NCI-H1694 (cell line): ENCODE results near the gene CAND1.

ENCODE experiments used
- DNase-seq: peaks from one replicate; lab custom pipeline; 2025; lab: John Stamatoyannopoulos, UW

Gene CAND1

DNA sequence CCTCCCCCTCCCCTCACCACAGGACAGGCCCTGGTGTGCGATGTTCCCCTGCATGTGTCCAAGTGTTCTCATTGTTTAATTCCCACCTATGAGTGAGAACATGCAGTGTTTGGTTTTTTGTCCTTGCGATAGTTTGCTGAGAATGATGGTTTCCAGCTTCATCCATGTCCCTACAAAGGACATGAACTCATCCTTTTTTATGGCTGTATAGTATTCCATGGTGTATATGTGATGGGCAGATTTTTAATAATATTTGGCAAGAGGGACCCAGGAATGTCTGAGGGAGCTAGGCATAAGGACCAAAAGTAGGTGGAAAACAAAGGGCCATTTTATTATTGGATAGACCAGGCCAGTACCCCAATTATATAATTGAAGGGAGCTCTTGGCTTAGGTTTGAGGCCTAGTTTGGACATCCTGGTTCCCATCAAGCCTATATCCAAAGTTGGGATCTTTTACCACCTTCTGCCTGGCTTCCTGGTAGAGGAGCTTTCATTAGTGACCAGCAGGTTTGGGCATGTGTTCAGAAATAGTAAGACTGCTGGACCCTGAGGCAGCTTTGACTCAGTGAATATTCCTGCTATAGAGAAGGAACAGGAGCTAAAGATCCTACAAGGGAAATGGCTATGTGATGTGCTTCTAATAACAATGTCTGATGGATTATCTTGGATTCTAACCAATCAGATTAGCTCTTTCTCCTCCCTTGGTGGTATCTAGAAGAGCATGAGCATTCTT is 76.0 kb downstream of the CAND1 start:
- no peak for DNase-seq

DNA sequence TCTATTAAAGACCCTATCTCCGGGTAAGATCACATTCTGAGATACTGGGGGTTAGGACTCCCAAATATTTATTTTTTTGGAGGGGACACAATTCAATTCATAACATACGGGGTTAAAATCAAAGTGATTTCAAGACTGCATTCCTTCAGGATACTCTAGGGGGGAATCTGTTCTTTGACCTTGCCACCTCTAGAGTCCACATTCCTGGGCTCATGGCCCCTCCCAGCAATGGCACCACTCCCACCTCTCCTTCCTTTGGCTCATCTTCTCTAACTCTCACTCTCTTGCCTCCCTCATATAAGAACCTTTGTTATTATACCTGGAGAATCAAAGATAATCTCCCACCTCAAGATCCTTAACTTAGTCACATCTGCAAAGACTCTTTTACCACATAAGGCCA is 79.5 kb downstream of the CAND1 start:
- no peak for DNase-seq

DNA sequence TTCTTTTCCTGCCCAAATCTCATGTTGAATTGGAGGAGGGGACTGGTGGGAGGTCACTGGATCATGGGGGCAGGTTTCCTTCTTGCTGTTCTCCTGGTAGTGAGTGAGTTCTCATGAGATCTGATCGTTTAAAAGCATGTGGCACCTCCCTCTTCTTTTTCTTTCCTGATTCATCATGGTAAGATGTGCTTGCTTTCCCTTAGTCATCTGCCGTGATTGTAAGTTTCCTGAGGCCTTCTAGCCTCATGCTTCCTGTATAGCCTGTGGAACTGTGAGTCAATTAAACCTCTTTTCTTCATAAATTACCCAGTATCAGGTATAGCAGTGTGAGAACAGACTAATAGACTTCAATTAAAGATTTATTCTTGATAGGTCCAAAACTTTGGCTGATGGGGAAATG is 83.5 kb downstream of the CAND1 start:
- no peak for DNase-seq

DNA sequence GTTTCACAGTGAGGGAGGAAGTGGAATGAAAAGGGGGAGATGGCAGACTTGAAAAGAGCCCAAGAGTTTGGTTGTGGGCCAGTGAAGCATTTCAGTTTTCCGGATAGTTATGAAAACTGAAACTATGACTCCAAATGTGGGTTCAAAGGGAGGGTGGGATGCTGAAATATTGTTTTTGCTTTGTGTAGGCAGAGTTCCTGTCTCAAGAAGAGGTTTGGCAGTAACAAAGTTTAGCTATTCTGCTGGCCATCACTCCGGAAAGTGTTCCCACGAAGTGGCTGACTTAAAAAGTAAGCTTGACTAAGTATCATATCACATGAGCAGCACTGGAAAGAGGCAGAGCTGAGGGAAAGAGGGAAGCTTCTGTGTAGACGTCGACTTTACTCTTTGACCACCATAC is 85.2 kb downstream of the CAND1 start:
- no peak for DNase-seq

DNA sequence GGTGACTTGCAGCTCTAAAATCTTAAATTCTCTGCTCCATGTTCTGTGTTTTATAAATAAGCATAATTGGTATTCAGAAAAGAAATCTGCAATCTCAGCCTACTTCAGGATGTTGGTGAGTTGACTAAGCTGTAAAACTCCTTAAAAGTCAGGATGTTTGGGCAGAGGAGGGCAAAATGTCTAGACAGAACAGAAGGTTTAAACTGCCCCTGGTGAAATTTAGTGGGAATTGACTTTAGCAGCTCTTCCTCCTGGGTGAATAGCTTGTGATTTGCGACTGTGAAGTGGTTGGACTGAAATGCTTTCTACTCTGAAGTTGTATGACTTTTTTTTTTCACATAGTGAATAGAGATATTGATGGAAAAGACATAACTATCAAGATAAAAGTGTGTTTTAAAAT is 85.8 kb downstream of the CAND1 start:
- no peak for DNase-seq

DNA sequence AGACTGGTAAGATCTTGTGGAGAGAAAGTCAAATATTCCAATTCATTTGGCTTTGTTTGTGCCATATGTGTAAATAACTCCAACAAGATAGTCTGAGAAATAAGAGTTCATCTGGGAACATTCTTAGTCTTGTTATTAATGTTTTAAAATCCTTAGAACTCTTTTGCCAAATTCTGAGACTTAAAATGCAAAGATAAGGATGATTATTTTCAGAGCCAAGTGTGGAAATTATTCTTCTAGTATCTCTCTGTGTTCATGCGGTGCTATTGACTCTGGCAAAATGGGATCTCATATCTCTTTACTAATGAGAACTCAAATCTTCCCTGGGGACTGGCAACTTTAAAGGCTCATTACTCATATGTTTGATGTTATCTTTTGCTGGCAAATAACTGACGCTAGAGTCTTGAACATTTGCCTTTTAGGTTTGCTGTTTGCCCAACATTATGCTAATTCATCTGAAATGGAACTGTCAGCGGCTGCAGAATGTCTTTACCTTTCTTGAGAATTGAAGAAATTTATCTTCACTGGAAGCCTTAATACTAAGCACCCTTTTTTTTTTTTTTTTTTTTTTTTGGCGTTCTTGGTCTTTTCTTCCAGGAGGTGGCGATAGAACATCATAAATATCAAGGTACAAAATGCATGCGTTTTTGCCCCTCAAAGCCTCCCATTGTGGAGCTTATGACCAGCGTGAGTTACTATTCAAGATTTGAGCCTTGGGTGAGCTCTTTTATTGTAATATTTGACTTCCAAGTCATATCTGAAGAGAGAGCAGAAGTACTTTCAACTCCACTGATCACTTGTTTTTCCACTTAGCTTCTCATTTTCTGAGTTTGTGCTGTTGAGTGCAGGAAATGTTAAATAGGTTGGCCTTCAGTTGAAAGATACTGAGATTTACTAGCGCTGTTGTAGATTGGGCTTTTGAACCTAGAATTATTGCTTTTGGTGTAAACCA is 86.5 kb downstream of the CAND1 start:
- peak; percentile 67 for DNase-seq

DNA sequence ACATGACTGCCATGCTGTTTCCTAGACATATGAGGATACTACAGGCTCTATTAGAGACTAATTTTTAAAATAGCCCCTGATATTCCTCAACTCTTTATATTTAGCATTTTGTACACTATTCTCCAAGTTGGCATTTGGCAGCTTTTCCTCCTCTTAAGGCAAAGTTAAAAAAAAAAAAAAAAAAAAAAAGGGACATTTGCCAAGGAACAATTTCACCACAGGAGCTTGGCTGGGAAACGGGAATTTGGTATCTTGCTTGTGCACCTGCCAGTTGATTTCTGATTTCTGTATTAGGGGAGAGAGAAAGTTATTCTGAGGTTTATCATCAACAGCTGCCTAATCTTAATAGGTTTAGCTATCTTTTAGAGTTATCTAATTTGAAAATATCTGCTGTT is 87.2 kb downstream of the CAND1 start:
- DNase-seq = no peak

DNA sequence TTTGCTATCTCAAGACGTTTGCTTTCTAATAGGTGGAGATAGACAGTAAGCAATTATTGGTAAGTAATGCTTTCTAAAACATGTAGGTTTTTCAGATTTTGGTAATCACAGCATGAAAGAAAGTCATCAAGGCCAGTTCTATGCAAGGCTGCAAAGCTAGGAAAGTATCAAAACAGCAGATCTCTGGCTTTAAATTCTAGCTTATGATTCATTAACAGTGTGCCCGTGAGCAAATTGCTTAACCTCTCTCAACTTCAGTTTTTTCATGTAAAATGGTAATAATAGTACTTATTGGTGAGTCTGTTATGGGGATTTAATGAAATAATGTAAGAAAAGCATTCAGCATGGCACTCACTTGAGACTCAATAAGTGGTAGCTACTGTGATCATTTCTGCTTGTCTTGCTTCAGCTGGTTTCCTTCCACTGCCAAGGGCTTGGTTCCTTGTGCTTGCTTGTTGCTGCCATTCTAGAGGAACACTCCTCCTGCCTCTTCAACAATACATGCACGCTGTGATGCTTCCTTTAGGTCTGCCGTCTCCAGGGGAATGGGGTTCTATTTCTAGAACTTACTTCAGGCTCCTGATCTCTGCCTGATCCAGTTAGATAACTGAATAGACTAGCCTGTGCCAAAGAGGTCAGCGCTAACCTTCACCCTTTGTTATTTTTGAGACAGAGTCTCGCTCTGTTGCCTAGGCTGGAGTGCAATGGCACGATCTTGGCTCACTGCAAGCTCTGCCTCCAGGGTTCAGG is 88.4 kb downstream of the CAND1 start:
- no peak for DNase-seq

DNA sequence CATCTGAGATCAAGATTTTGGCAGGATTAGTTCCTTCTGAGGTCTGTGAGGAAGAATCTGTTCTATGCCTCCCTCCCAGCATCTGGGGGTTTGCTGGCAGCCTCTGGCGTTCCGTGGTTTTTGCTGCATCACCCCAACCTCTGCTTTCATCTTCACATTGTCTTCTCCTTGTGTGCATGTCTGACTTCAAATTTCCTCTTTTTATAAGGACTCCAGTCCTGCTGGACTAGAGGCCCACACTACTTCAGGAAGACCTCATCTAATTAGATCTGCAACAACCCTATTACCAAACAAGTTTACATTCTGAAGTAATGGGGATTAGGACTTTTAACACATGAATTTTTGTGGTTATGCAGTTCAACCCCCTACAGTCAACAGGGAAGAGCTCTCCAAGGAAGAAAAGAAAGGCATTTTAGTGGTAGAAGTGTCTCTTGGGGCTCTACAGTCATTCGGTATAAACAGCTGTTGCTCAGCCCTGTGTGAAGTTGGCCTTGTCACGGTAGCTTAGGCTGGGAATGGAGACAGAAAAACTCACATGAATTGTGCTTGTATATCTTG is 89.7 kb downstream of the CAND1 start:
- DNase-seq = no peak

DNA sequence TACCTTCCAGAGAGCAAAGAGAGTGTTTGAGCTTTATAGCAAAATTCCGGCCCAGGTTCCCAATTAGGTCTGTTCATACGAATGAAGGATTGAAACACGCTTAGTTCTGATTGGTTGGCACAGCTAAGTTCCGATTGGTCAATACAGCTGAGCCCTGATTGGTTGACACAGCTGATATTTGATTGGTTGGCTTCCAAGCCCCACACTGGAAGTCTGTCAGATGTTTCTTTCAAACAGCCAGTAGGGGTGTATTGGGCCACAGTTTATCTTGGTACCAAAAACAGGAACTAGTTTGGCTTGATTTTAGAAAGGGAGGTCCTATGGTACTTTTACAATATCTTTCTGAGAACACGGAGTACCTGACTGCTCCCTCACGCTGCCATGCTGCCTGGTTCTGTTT is 93.4 kb downstream of the CAND1 start:
- DNase-seq = no peak

DNA sequence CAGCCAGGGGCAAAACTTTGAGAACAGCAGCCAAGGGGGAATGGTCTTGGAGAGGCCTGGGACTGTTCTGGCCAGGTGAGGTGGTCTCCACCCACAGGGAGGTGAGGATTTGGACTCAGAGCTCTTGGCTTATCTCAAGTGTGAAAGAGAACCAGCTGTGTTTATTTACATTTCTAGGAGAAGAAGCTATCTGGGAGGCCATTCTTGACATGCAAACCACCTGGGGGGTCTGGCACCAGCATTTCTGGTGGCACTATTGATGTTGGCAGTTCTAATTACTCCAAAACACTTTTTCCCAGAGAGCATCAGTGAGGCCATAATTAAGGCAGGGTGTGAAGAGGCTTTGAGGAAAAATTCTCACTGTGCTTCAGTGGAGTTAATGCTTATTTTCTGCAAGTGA is 95.1 kb downstream of the CAND1 start:
- no peak for DNase-seq

DNA sequence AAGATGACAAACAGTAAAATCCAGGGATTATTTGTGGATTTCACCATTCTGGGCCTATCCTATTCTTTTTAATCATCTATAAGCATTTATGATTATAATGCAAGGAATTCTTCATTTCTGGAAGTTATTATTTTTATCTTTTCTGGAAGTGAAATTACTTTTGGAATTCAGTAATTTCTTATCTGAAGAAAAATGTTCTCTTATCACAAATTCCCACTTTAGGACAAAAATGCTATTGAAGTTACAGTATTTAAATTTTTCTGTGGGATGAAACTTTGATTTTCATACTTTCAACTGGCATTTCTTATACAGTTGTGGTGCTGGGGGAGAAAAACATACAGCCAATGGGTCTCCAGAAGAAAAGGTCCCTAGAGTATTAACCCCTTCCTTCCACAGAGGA is 96.0 kb downstream of the CAND1 start:
- DNase-seq = no peak

DNA sequence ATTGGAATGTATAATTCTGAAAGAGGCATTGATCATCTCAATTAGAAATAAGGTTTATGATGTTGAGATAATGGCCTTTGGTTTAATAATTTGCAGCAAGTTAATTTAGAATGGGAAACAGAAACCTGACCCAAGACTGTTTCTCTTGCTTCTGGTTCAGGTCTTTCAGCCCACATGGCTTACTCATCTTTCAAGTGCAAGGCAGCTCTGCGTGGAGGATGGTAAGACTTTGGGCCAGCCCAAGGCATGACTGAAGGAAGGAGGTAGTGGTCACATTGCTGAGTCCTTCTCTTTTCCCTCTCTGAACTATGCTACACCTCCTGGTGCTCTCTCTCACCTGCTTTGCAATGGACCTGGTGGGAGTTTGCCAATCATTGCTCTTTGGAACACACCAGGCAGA is 98.7 kb downstream of the CAND1 start:
- no peak for DNase-seq
